B cell (primary cell): Measurements from ENCODE around the gene MPP2. TPM values are rescaled to one million over a fixed set of nuclear protein-coding genes. Genes with fewer than 3 reads are reported as not detected.

Experiments
- ATAC-seq: fragments of 200-7000 bp; cut with Tn5 transposase; one replicate; pipeline ENCODE4 v1.10.0; 2021; ENCODE audit warnings: low read depth, mild to moderate bottlenecking, moderate number of reproducible peaks, moderate library complexity
- CTCF ChIA-PET: fragments of 350-600 bp; sonication (Branson Sonifier 250); formaldehyde crosslinking; loops from one replicate; lab custom pipeline; 2021; ENCODE audit warnings: antibody characterized with exemption, inconsistent platforms; lab: Charles Lee
- POLR2A ChIA-PET: fragments of 350-600 bp; sonication (Branson Sonifier 250); formaldehyde crosslinking; loops from one replicate; lab custom pipeline; 2021; ENCODE audit warnings: antibody characterized with exemption; lab: Charles Lee
- DNase-seq: peaks from one replicate; pipeline ENCODE4 v3.0.0; 2013
- H2AFZ ChIP-seq: 2 replicates; pipeline ENCODE4 v1.6.1; 2012; ENCODE audit warnings: mild to moderate bottlenecking, low read depth, low read length; ENCODE audit not compliant: insufficient read depth, poor library complexity, severe bottlenecking
- H3K27ac ChIP-seq, 2 donors: 1 replicate in 1 of 2; 2 replicates in 1 of 2; pipeline ENCODE4 v1.5.1; 2012 to 2013; ENCODE audit warnings: low read length in 2 of 2, mild to moderate bottlenecking in 2 of 2, moderate library complexity in 1 of 2
- H3K27me3 ChIP-seq, 4 experiments: fragments of 200-600 bp in 1 of 4; sonication (generic) in 1 of 4; replicated peaks in 1 of 4; 1 replicate in 2 of 4; 2 replicates in 2 of 4; pipeline versions ENCODE4 v1.6.1 to v1.7.0; 2013 to 2016; ENCODE audit warnings: low read length in 3 of 4, mild to moderate bottlenecking in 2 of 4, mixed read lengths in 1 of 4, moderate library complexity in 1 of 4; ENCODE audit not compliant: insufficient read depth in 4 of 4, control insufficient read depth in 3 of 4; ENCODE audit errors: control extremely low read depth in 1 of 4
- H3K36me3 ChIP-seq, 2 experiments: replicated peaks in 1 of 2; 1 replicate in 1 of 2; 2 replicates in 1 of 2; pipeline versions ENCODE4 v1.6.1 to v1.7.1; 2013; ENCODE audit warnings: low read length in 1 of 2; ENCODE audit not compliant: insufficient read depth in 2 of 2, control insufficient read depth in 1 of 2; ENCODE audit errors: control extremely low read depth in 1 of 2, extremely low read depth in 1 of 2
- H3K4me1 ChIP-seq, 2 donors: fragments of 200-600 bp in 1 of 2; sonication (generic) in 1 of 2; 1 replicate in 1 of 2; 2 replicates in 1 of 2; pipeline versions ENCODE4 v1.5.1 to v1.6.1; 2013 to 2017; ENCODE audit warnings: low read length in 2 of 2; ENCODE audit not compliant: control insufficient read depth in 2 of 2, insufficient read depth in 2 of 2
- H3K4me2 ChIP-seq: replicated peaks from 2 replicates; pipeline ENCODE3; 2012; ENCODE audit warnings: mild to moderate bottlenecking, low read depth, low read length; ENCODE audit not compliant: poor library complexity, severe bottlenecking
- H3K4me3 ChIP-seq, 5 experiments: fragments of 200-600 bp in 1 of 5; sonication (generic) in 1 of 5; 1 replicate in 3 of 5; 2 replicates in 2 of 5; pipeline versions ENCODE4 v1.5.1 to v1.7.0; 2011 to 2016; ENCODE audit warnings: low read length in 4 of 5, mild to moderate bottlenecking in 4 of 5, low read depth in 2 of 5, control low read depth in 1 of 5, moderate library complexity in 1 of 5; ENCODE audit not compliant: insufficient read depth in 1 of 5; ENCODE audit errors: control extremely low read depth in 1 of 5, extremely low read depth in 1 of 5
- H3K79me2 ChIP-seq: fragments of 200-600 bp; sonication (generic); one replicate; pipeline ENCODE4 v1.6.0; 2016; ENCODE audit warnings: low read length; ENCODE audit not compliant: control insufficient read depth, insufficient read depth
- H3K9ac ChIP-seq: fragments of 200-600 bp; sonication (generic); 2 replicates; pipeline ENCODE4 v1.6.1; 2017; ENCODE audit warnings: mild to moderate bottlenecking, low read length, moderate library complexity
- H3K9me3 ChIP-seq, 3 donors: one replicate each; pipeline versions ENCODE4 v1.6.1 to v1.7.1; 2013; ENCODE audit warnings: low read length in 2 of 3; ENCODE audit not compliant: control insufficient read depth in 2 of 3, insufficient read depth in 1 of 3; ENCODE audit errors: control extremely low read depth in 1 of 3
- H4K20me1 ChIP-seq: 2 replicates; pipeline ENCODE4 v1.6.0; 2012; ENCODE audit warnings: mild to moderate bottlenecking, low read length; ENCODE audit not compliant: insufficient read depth, control insufficient read depth, poor library complexity, severe bottlenecking
- H3K27ac Mint-ChIP-seq: one replicate; pipeline ENCODE4 v1.8.0; 2021; ENCODE audit warnings: mixed read lengths
- H3K27me3 Mint-ChIP-seq: one replicate; pipeline ENCODE4 v1.8.0; 2021; ENCODE audit warnings: mixed read lengths
- H3K4me1 Mint-ChIP-seq: one replicate; pipeline ENCODE4 v1.8.0; 2021; ENCODE audit warnings: mixed read lengths
- H3K4me3 Mint-ChIP-seq: one replicate; pipeline ENCODE4 v1.8.0; 2021; ENCODE audit warnings: mixed read lengths
- H3K9me3 Mint-ChIP-seq: one replicate; pipeline ENCODE4 v1.8.0; 2022; ENCODE audit warnings: mixed read lengths; ENCODE audit not compliant: insufficient read depth
- EZH2 ChIP-seq: IDR thresholded peaks from 2 replicates; pipeline ENCODE4 v1.6.1; 2012; ENCODE audit warnings: borderline replicate concordance, low read depth, mild to moderate bottlenecking, moderate library complexity, low read length; ENCODE audit not compliant: insufficient read depth, poor library complexity, severe bottlenecking
- WGBS: methylation state at CpG from one replicate; pipeline ENCODE4 v1.1.5; 2013; ENCODE audit warnings: missing lambda C conversion rate; ENCODE audit not compliant: insufficient coverage; 5-methylcytosine and 5-hydroxymethylcytosine counted together
- intact Hi-C: fragments of 100-400 bp; cut with micrococcal nuclease; formaldehyde crosslinking; loops from one replicate; pipeline ENCODE4 v1.10.0; 2022
- polyA plus RNA-seq: library from polyadenylated mRNA; depleted of rRNA; stranded (reverse); fragments of >200 nt; gene quantifications from 2 replicates; pipeline ENCODE4 v1.2.3, GENCODE V29; 2012
- total RNA-seq, 2 donors: library from RNA; stranded (reverse); fragments of 120-200 nt in 1 of 2; gene quantifications; 1 replicate in 1 of 2; 2 replicates in 1 of 2; pipeline versions ENCODE4 v1.2.3 to v1.2.4, GENCODE V29; 2013 to 2022
- TF ChIP-seq, protein P1 (sequence below): fragments of 200-600 bp; IDR thresholded peaks from one replicate; pipeline ENCODE4 v1.8.0; 2022; ENCODE audit warnings: antibody characterized with exemption, mild to moderate bottlenecking

The MPP2 gene
- total and polyA plus RNA-seq, 2 donors (not counting 1 experiment from before 2014, with no cell fraction given): 0.15 TPM; not detected in 1

DNA sequence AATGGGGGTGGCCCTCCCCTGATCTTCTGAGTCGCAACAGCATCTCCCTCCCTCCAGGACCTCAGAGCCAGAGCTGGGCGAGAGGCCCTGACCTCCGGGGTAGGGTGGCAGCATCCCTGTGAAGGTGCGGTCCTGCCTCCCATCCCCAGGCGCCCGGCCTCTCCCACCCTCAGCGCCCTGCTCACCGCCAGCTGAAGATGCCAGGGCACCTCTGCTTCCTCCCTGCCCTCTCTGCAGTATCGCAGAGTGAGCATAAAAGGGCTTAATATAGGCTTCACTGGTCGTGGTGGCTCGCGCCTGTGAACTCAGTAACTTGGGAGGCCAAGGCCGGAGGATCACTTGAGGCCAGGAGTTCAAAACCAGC lies 10.7 kb upstream of the MPP2 start:
- ChIA-PET POLR2A (no interaction called here), CTCF (interaction anchor here (0.6 to 2.6 kb wide), 3 partner anchors 8 to 68 kb away, joined by 3 to 10 read pairs (median 3); no protein-coding TSS in a partner anchor)
- TF ChIP-seq, protein P1, sequence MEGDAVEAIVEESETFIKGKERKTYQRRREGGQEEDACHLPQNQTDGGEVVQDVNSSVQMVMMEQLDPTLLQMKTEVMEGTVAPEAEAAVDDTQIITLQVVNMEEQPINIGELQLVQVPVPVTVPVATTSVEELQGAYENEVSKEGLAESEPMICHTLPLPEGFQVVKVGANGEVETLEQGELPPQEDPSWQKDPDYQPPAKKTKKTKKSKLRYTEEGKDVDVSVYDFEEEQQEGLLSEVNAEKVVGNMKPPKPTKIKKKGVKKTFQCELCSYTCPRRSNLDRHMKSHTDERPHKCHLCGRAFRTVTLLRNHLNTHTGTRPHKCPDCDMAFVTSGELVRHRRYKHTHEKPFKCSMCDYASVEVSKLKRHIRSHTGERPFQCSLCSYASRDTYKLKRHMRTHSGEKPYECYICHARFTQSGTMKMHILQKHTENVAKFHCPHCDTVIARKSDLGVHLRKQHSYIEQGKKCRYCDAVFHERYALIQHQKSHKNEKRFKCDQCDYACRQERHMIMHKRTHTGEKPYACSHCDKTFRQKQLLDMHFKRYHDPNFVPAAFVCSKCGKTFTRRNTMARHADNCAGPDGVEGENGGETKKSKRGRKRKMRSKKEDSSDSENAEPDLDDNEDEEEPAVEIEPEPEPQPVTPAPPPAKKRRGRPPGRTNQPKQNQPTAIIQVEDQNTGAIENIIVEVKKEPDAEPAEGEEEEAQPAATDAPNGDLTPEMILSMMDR: no peak
- no peak for TF ChIP-seq EZH2
- DNase-seq (no peak), ATAC-seq (no peak)
- Histone ChIP-seq H3K4me3 (peak overlapping the region in 4 of 5 experiments; percentile 52 to 68 (median 65)), H3K4me2 (peak overlapping the region; percentile 95), H3K9ac (peak overlapping the region; percentile 66), H4K20me1 (no peaks in the 10 kb centered on the region), H2AFZ (peak overlapping the region; percentile 90), H3K4me1 (peaks cover 11 to 18% of the 10 kb centered on the region in 2 donors), H3K36me3 (no peaks in the 10 kb centered on the region), H3K27ac (no peak overlapping the region), H3K9me3 (no peaks in the 10 kb centered on the region), H3K27me3 (peaks cover 0 to 4% (median 0%) of the 10 kb centered on the region in 4 experiments), H3K79me2 (no peaks in the 10 kb centered on the region)
- peaks cover 11% of the 10 kb centered on the region for H3K27me3 Mint-ChIP-seq
- no peaks in the 10 kb centered on the region for H3K9me3 Mint-ChIP-seq
- 56% methylated on average over 10 of the region's 13 CpGs for WGBS
- H3K27ac Mint-ChIP-seq: peak overlapping the region; percentile 26
- intact Hi-C loops: no loop called here
- peak overlapping the region; percentile 86 for H3K4me3 Mint-ChIP-seq
- H3K4me1 Mint-ChIP-seq: peaks cover 16% of the 10 kb centered on the region

DNA sequence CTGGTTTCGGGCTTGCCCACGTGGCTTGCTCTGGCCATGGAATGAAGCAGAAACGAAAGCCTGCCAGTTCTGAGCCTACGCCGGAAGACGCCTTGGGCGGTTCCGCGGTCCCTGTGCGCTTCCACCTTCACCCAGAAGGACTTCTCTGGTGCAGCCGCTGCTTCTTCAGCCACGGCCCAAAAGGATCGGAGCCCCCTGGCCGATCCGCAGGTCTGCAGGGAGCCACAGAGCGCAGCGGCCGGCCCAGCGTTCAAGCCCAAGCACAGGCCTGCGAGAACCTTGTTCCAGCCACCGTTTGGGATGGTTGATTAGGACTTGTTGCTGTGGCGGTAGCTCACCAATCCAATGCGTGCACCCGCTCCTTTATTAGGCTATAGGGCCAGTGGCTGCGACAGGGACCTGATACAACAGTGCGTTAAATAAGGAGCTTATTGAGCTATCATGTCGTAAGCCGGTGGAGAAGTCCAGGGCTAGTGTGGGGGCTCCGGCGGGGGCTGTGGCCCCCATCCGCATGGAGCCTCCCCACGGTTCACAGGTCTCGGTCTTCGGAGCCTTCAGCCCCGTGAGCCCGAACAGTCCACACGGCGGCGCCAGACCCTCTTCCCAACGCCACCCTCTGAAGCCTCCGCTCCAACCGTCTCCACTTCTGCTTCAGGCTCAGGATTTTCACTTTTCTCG lies 10.2 kb upstream of the MPP2 start:
- Mint-ChIP-seq H3K27me3 (peaks cover 9% of the 10 kb centered on the region), H3K9me3 (no peaks in the 10 kb centered on the region), H3K4me1 (peaks cover 16% of the 10 kb centered on the region), H3K27ac (peak overlapping the region; percentile 65), H3K4me3 (peak overlapping the region; percentile 86)
- POLR2A ChIA-PET: no interaction called here
- H3K4me2 ChIP-seq: peak overlapping the region; percentile 95
- DNase-seq (peak; percentile 70), ATAC-seq (peak; percentile 74)
- H4K20me1 ChIP-seq: no peaks in the 10 kb centered on the region
- intact Hi-C loops: no loop called here
- no peaks in the 10 kb centered on the region for H3K36me3 ChIP-seq
- H3K27me3 ChIP-seq: peaks cover 0 to 4% (median 0%) of the 10 kb centered on the region in 4 experiments
- CTCF ChIA-PET: interaction anchor here (1.2 to 2.6 kb wide), 2 partner anchors 8 to 40 kb away, joined by 3 to 10 read pairs; no protein-coding TSS in a partner anchor
- peak overlapping the region in 1 of 2 donors; percentile 33 for H3K27ac ChIP-seq
- peak overlapping the region; percentile 90 for H2AFZ ChIP-seq
- TF ChIP-seq, protein P1: peak; percentile 29
- no peak for TF ChIP-seq EZH2
- peak overlapping the region in 4 of 5 experiments; percentile 52 to 68 (median 65) for H3K4me3 ChIP-seq
- H3K79me2 ChIP-seq: no peaks in the 10 kb centered on the region
- H3K9ac ChIP-seq: peak overlapping the region; percentile 66
- 3% methylated on average over 42 of the region's 43 CpGs for WGBS
- peaks cover 11 to 18% of the 10 kb centered on the region in 2 donors for H3K4me1 ChIP-seq
- H3K9me3 ChIP-seq: no peaks in the 10 kb centered on the region
